ENCODE data around the gene RSPH9. TPM values are rescaled to one million over a fixed set of nuclear protein-coding genes. Genes with fewer than 3 reads are reported as not detected.

Gene RSPH9
- total and polyA plus RNA-seq, 2 experiments from 2014 or later: 0.10 to 0.39 TPM

- TF ChIP-seq ZNF462 (CRISPR knock-in tag; IDR thresholded peaks at IDR 0.05) (no peak), EZH2phosphoT487 (IDR thresholded peaks at IDR 0.05; ENCODE audit: unreplicated experiment) (no peak), ZNF331 (CRISPR knock-in tag; IDR thresholded peaks at IDR 0.05; ENCODE audit: low read depth) (no peak), EZH2 (IDR thresholded peaks at IDR 0.05; ENCODE audit: low read depth, unreplicated experiment) (no peak), ETS1 (IDR thresholded peaks at IDR 0.05) (no peak), CTCF (conservative IDR thresholded peaks at IDR 0.05; ENCODE audit: low read depth in 2 of 2) (no peak)
Observed at GRCh38 chr6:43669922-43670622, 25.2 kb downstream of the RSPH9 start (continued).

Data from GM23338 (cell line).